Aorta (tissue), 5 donors: ENCODE measurements around the gene EIF3F. TPM values are rescaled to one million over a fixed set of nuclear protein-coding genes. Genes with fewer than 3 reads are reported as not detected.
A peak's percentile ranks its signal among the peaks of the same experiment; 100 is the strongest.

Source experiments
- ATAC-seq: fragments of 200-7000 bp; cut with Tn5 transposase; one replicate; pipeline ENCODE4 v1.9.1; 2022; ENCODE audit warnings: moderate library complexity; ENCODE audit not compliant: low FRiP score
- DNase-seq, 2 donors: peaks; one replicate each; pipeline ENCODE4 v3.0.0-alpha.2; 2020
- H3K27ac ChIP-seq, 2 donors: one replicate each; pipeline ENCODE4 v1.5.1; 2013; ENCODE audit warnings: low read length in 2 of 2, mild to moderate bottlenecking in 2 of 2, moderate library complexity in 2 of 2, control low read depth in 1 of 2, inconsistent platforms in 1 of 2, low read depth in 1 of 2
- H3K27me3 ChIP-seq, 2 donors: one replicate each; pipeline ENCODE4 v1.6.1; 2013; ENCODE audit warnings: control low read depth in 1 of 2, low read length in 1 of 2, mild to moderate bottlenecking in 1 of 2, moderate library complexity in 1 of 2; ENCODE audit not compliant: insufficient read depth in 2 of 2, control insufficient read depth in 1 of 2
- H3K36me3 ChIP-seq, 2 donors: one replicate each; pipeline ENCODE4 v1.6.1; 2013; ENCODE audit warnings: control low read depth in 1 of 2, low read length in 1 of 2, mild to moderate bottlenecking in 1 of 2; ENCODE audit not compliant: insufficient read depth in 2 of 2, control insufficient read depth in 1 of 2
- H3K4me1 ChIP-seq, 2 donors: one replicate each; pipeline ENCODE4 v1.6.1; 2013; ENCODE audit warnings: low read length in 2 of 2, control low read depth in 1 of 2, mild to moderate bottlenecking in 1 of 2, moderate library complexity in 1 of 2; ENCODE audit not compliant: insufficient read depth in 2 of 2, control insufficient read depth in 1 of 2
- H3K4me3 ChIP-seq, 2 donors: one replicate each; pipeline ENCODE4 v1.5.1; 2013; ENCODE audit warnings: low read length in 2 of 2, control low read depth in 1 of 2, mild to moderate bottlenecking in 1 of 2
- H3K9me3 ChIP-seq: one replicate; pipeline ENCODE4 v1.6.1; 2013; ENCODE audit warnings: mild to moderate bottlenecking, low read length; ENCODE audit not compliant: control insufficient read depth
- WGBS, 2 donors: extraction: QIAGEN DNeasy Blood & Tissue Kit; methylation state at CpG; one replicate each; pipeline ENCODE4 v1.1.7; 2013; 5-methylcytosine and 5-hydroxymethylcytosine counted together
- intact Hi-C, 2 donors: fragments of 100-400 bp; cut with DNase I; formaldehyde crosslinking; loops; one replicate each; pipeline versions ENCODE4 v1.14.2 to v1.15.0; 2022
- polyA plus RNA-seq, 2 donors: library from polyadenylated mRNA; stranded (reverse); fragments of 200-250 nt; gene quantifications; one replicate each; pipeline ENCODE4 v1.2.3, GENCODE V29; 2013
- total RNA-seq, 2 donors: library from RNA; stranded (reverse); fragmentation: NEBNext Ultra II Directional; extraction: Animal tissue kit (Norgen Biotek cat#: 25700); gene quantifications; one replicate each; pipeline ENCODE4 v1.2.1, GENCODE V29; 2021
- donor health status: healthy with polysubstance abuse.
- donor health status: Bipolar disorder and iron deficiency.
- donor health status: DM: no; HTN: no; CAD: no.
- donor health status: DM: no; HTN: no; CAD: no.
- donor health status: DM: yes; HTN: yes; CAD: no.

The EIF3F gene
- total and polyA plus RNA-seq, 4 donors: 156 to 486 (median 220) TPM

- H3K27ac ChIP-seq: peak within 1 kb of the TSS in 1 of 2 donors; percentile 25
- WGBS, 2 donors: 87 to 100% methylated on average over 1 of the region's 1 CpG
- H3K9me3 ChIP-seq: no peaks in the 10 kb centered on the region
- no peaks in the 10 kb centered on the region for H3K36me3 ChIP-seq
- no peak within 1 kb of the TSS for H3K4me3 ChIP-seq
- intact Hi-C loops: no loop called here
- no peak for ATAC-seq
- no peak for DNase-seq
- H3K27me3 ChIP-seq: peaks cover 0 to 3% of the 10 kb centered on the region in 2 donors
- no peaks in the 10 kb centered on the region for H3K4me1 ChIP-seq
Observed at GRCh38 chr11:7965386-7965785, 21.8 kb upstream of the EIF3F start, which contains the start of gene NLRP10. Gene NLRP10, minus strand, starts transcription at chr11:7965447. Its CDS starts 1,952 bp downstream, at chr11:7963495.

- Histone ChIP-seq H3K27me3 (peaks cover 0 to 3% of the 10 kb centered on the region in 2 donors), H3K4me3 (no peak overlapping the region), H3K9me3 (no peaks in the 10 kb centered on the region), H3K4me1 (no peaks in the 10 kb centered on the region), H3K36me3 (no peaks in the 10 kb centered on the region), H3K27ac (no peak overlapping the region)
- no peak for DNase-seq
- intact Hi-C loops: no loop called here
- peak; percentile 54 for ATAC-seq
- WGBS, 2 donors: 86 to 92% methylated on average over 1 of the region's 1 CpG
Observed at GRCh38 chr11:7967097-7967496, 20.0 kb upstream of the EIF3F start.

- H3K36me3 ChIP-seq: no peaks in the 10 kb centered on the region
- DNase-seq: no peak
- peaks cover 0 to 3% of the 10 kb centered on the region in 2 donors for H3K27me3 ChIP-seq
- no peaks in the 10 kb centered on the region for H3K4me1 ChIP-seq
- intact Hi-C loops: no loop called here
- ATAC-seq: no peak
- no peak overlapping the region for H3K27ac ChIP-seq
- no peak overlapping the region for H3K4me3 ChIP-seq
- H3K9me3 ChIP-seq: no peaks in the 10 kb centered on the region
Observed at GRCh38 chr11:7967826-7968225, 19.3 kb upstream of the EIF3F start.

GRCh38 chr11:7968686-7969085 is 18.5 kb upstream of the EIF3F start:
- H3K4me1 ChIP-seq: no peaks in the 10 kb centered on the region
- H3K27ac ChIP-seq: no peak overlapping the region
- H3K9me3 ChIP-seq: no peaks in the 10 kb centered on the region
- WGBS, 2 donors: 15 to 24% methylated on average over 2 of the region's 2 CpGs
- intact Hi-C loops: no loop called here
- H3K36me3 ChIP-seq: no peaks in the 10 kb centered on the region
- no peak for ATAC-seq
- no peak for DNase-seq
- no peak overlapping the region for H3K4me3 ChIP-seq
- peaks cover 0 to 3% of the 10 kb centered on the region in 2 donors for H3K27me3 ChIP-seq

GRCh38 chr11:7969756-7970646 is 17.1 kb upstream of the EIF3F start:
- Histone ChIP-seq H3K4me1 (no peaks in the 10 kb centered on the region), H3K9me3 (no peaks in the 10 kb centered on the region), H3K27ac (no peak overlapping the region), H3K36me3 (no peaks in the 10 kb centered on the region), H3K4me3 (no peak overlapping the region), H3K27me3 (peaks cover 0 to 3% of the 10 kb centered on the region in 2 donors)
- WGBS, 2 donors: 68 to 69% methylated on average over 3 of the region's 3 CpGs
- ATAC-seq: no peak
- no peak for DNase-seq
- intact Hi-C loops: no loop called here

- Histone ChIP-seq H3K27me3 (peaks cover 0 to 3% of the 10 kb centered on the region in 2 donors), H3K36me3 (no peaks in the 10 kb centered on the region), H3K4me1 (no peaks in the 10 kb centered on the region), H3K27ac (no peak overlapping the region), H3K9me3 (no peaks in the 10 kb centered on the region), H3K4me3 (no peak overlapping the region)
- intact Hi-C loops: no loop called here
- ATAC-seq (no peak), DNase-seq (no peak)
Observed at GRCh38 chr11:7971846-7972245, 15.3 kb upstream of the EIF3F start.

- ATAC-seq: no peak
Observed at GRCh38 chr11:7973011-7973410, 14.1 kb upstream of the EIF3F start.

GRCh38 chr11:7974668-7975067 is 12.5 kb upstream of the EIF3F start:
- Histone ChIP-seq H3K4me3 (no peak overlapping the region), H3K4me1 (no peaks in the 10 kb centered on the region), H3K27ac (no peak overlapping the region), H3K36me3 (no peaks in the 10 kb centered on the region), H3K27me3 (no peaks in the 10 kb centered on the region), H3K9me3 (no peaks in the 10 kb centered on the region)
- intact Hi-C loops: no loop called here
- WGBS, 2 donors: 88 to 94% methylated on average over 2 of the region's 2 CpGs
- ATAC-seq (no peak), DNase-seq (no peak)

More at GRCh38 chr11:7973011-7973410, 14.1 kb upstream of the EIF3F start:
- Histone ChIP-seq H3K9me3 (no peaks in the 10 kb centered on the region), H3K27ac (no peak overlapping the region), H3K4me1 (no peaks in the 10 kb centered on the region), H3K27me3 (peaks cover 0 to under 1% of the 10 kb centered on the region in 2 donors), H3K4me3 (no peak overlapping the region), H3K36me3 (no peaks in the 10 kb centered on the region)
- WGBS, 2 donors: 65 to 76% methylated on average over 5 of the region's 5 CpGs
- intact Hi-C loops: no loop called here
- DNase-seq: no peak
